ENCODE results near the gene PLEKHA7. TPM values are rescaled to one million over a fixed set of nuclear protein-coding genes. Genes with fewer than 3 reads are reported as not detected.

PLEKHA7 gene
- total and polyA plus RNA-seq, 2 experiments from 2014 or later: 0.43 TPM; not detected in 1

DNA sequence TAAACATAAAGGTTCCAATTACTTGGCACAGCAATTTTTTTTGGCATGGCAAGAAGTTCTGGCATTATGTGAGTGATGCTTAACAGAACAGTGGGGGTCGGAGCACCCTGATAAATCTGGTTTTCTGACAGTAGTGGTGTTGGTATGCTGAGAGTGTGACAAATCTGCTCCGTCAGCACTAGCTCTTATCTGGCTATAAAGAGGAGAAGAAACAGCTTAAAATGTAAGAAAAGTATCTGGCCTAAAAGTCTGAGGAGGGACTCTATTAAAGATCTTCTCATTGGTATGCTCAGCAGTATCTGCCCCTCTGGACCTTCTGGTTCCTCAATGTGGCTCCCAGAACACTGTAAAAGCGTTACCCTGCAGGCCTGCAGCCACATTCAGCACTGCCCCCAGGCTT, 137.4 kb downstream of the PLEKHA7 start:
- Histone ChIP-seq H3K4me2 (ENCODE audit: unreplicated experiment) (no peak overlapping the region), H3K27ac (no peak overlapping the region)
- in situ Hi-C loops (cut with MboI): no loop called here

DNA sequence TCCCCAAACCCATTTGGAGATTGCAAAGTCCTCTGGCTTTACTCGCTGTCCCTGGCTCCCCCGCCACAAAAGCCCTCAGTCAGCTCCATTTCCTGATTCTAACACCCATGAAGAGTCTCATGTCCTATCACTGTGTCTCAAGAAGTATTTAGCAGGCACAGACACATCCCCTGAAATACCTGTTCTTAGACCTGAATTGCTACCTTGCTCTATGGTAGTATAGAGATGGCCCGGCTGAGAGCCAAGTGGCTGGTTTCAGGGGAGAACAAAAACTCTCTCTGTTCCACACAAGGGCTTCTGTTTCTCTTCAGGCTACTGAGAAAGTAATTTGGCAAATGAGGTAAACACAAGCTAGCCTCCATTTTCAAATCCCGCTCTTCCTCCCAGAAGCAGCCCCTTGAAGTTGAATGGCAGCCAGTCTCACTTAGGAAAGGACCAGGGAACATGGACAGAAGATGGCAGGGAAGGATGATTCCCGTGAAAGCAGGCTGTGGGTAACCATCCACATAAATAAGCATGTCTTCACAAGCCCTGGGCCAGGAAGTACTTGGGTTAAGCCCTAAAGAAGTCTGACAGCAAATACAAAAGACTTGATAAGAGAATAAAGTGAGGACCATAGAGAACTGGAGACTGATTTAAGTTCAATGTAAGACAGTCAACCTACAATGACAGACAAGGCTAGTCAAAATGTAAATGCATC, 138.0 kb downstream of the PLEKHA7 start:
- DNase-seq: no peak
- H4K20me1 ChIP-seq (ENCODE audit: insufficient read depth): no peaks in the 10 kb centered on the region
- H3F3A ChIP-seq (ENCODE audit: insufficient read depth): no peaks in the 10 kb centered on the region
- in situ Hi-C loops (cut with MboI): no loop called here
- no peak overlapping the region for H3K4me2 ChIP-seq (ENCODE audit: unreplicated experiment)
- no peak overlapping the region for H3K4me3 ChIP-seq
- no peaks in the 10 kb centered on the region for H3K4me1 ChIP-seq (ENCODE audit: insufficient read depth)
- no peak for TF ChIP-seq EZH2phosphoT487 (IDR thresholded peaks at IDR 0.05; ENCODE audit: insufficient read depth, low read depth)
- TF ChIP-seq EZH2 (IDR thresholded peaks at IDR 0.05; ENCODE audit: insufficient read depth, poor library complexity, severe bottlenecking): no peak
- H3K27me3 ChIP-seq (replicated peaks; ENCODE audit: insufficient read depth): peaks cover 45% of the 10 kb centered on the region
- H3K9me2 ChIP-seq (ENCODE audit: insufficient read depth): no peaks in the 10 kb centered on the region
- WGBS, 2 experiments (ENCODE audit: low coverage in 1 of 2, low lambda C conversion rate in 2 of 2, missing lambda C conversion rate in 2 of 2): 59 to 69% methylated on average over 5 of the region's 5 CpGs
- no peaks in the 10 kb centered on the region for H3K9me3 ChIP-seq (ENCODE audit: low read depth)
- H3K27ac ChIP-seq: no peak overlapping the region
- H3K79me2 ChIP-seq (ENCODE audit: insufficient read depth): no peaks in the 10 kb centered on the region
- no peak overlapping the region for H2AFZ ChIP-seq
- no peak overlapping the region for H3K9ac ChIP-seq
- no peaks in the 10 kb centered on the region for H3K36me3 ChIP-seq (ENCODE audit: low read depth)

More for the DNA sequence above, 137.4 kb downstream of the PLEKHA7 start:
- 31 to 39% methylated on average over 3 of the region's 3 CpGs for WGBS, 2 experiments (ENCODE audit: low coverage in 1 of 2, low lambda C conversion rate in 2 of 2, missing lambda C conversion rate in 2 of 2)
- Histone ChIP-seq H3K4me3 (no peak overlapping the region), H3K79me2 (ENCODE audit: insufficient read depth) (no peaks in the 10 kb centered on the region), H3F3A (ENCODE audit: insufficient read depth) (no peaks in the 10 kb centered on the region), H3K27me3 (replicated peaks; ENCODE audit: insufficient read depth) (peaks cover 52% of the 10 kb centered on the region), H3K9me3 (ENCODE audit: low read depth) (no peaks in the 10 kb centered on the region), H3K9ac (no peak overlapping the region), H4K20me1 (ENCODE audit: insufficient read depth) (no peaks in the 10 kb centered on the region), H3K9me2 (ENCODE audit: insufficient read depth) (no peaks in the 10 kb centered on the region), H2AFZ (no peak overlapping the region), H3K36me3 (ENCODE audit: low read depth) (no peaks in the 10 kb centered on the region), H3K4me1 (ENCODE audit: insufficient read depth) (no peaks in the 10 kb centered on the region)
- no peak for TF ChIP-seq EZH2phosphoT487 (IDR thresholded peaks at IDR 0.05; ENCODE audit: insufficient read depth, low read depth)
- TF ChIP-seq EZH2 (IDR thresholded peaks at IDR 0.05; ENCODE audit: insufficient read depth, poor library complexity, severe bottlenecking): no peak
- DNase-seq: no peak

DNA sequence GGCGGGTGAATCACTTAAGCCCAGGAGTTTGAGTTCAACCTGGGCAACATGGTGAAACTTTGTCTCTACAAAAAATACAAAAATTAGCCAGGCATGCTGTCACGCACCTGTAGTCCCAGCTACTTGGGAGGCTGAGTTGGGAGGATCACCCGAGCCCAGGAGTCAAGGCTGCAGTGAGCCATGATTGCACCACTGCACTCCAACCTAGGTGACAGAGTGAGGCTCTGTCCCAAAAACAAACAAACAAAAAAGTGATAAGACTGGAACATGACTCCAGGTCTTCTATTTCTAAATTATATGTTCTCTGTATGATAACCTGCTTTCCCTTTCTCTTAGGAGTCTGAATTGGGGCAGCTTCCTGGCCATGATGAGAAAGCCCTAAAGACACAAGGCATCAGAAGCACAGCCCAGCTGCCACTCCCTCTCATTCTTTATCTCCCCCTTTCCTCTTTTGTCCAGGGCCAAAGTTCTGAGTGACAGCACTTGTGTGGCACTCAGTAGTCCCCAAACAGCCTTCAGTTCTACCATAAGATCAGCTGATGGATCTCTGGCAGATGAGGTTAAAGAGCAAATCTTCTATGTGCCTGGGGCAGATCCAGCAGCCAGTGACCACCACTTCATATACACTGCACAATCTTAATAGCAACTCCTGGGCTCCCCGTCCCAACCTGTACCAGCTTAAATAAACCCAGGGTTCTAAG, 139.8 kb downstream of the PLEKHA7 start:
- peaks cover 40% of the 10 kb centered on the region for H3K27me3 ChIP-seq (replicated peaks; ENCODE audit: insufficient read depth)
- no peaks in the 10 kb centered on the region for H4K20me1 ChIP-seq (ENCODE audit: insufficient read depth)
- H3K4me1 ChIP-seq (ENCODE audit: insufficient read depth): no peaks in the 10 kb centered on the region
- no peak overlapping the region for H3K4me3 ChIP-seq
- no peaks in the 10 kb centered on the region for H3K36me3 ChIP-seq (ENCODE audit: low read depth)
- no peak overlapping the region for H3K9ac ChIP-seq
- no peak for TF ChIP-seq EZH2 (IDR thresholded peaks at IDR 0.05; ENCODE audit: insufficient read depth, poor library complexity, severe bottlenecking)
- no peak for TF ChIP-seq EZH2phosphoT487 (IDR thresholded peaks at IDR 0.05; ENCODE audit: insufficient read depth, low read depth)
- H3K9me2 ChIP-seq (ENCODE audit: insufficient read depth): no peaks in the 10 kb centered on the region
- no peak overlapping the region for H2AFZ ChIP-seq
- no peak overlapping the region for H3K27ac ChIP-seq
- in situ Hi-C loops (cut with MboI): no loop called here
- H3K9me3 ChIP-seq (ENCODE audit: low read depth): no peaks in the 10 kb centered on the region
- no peak overlapping the region for H3K4me2 ChIP-seq (ENCODE audit: unreplicated experiment)
- no peaks in the 10 kb centered on the region for H3F3A ChIP-seq (ENCODE audit: insufficient read depth)
- no peaks in the 10 kb centered on the region for H3K79me2 ChIP-seq (ENCODE audit: insufficient read depth)
- 54 to 68% methylated on average over 4 of the region's 4 CpGs for WGBS, 2 experiments (ENCODE audit: low coverage in 1 of 2, low lambda C conversion rate in 2 of 2, missing lambda C conversion rate in 2 of 2)
- no peak for DNase-seq

DNA sequence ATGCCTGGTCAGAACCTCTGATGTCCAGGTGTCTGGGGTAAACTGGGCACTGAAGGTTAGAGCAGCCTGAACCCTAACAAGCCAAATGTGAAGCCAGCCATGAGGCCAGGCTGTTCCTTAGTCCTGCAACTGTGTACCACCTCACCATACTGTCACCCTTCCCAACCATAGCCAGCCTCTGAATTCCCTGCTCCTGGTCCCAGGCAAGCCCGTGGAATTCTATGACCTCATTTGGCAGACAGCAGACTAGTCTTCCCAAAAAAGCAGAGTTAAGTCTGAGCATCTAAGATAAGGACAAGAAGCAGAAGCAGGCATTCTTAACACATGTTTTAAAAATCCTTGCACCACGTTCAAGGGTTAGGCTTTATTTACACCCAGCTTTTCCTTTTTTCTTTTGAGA, 140.9 kb downstream of the PLEKHA7 start:
- no peak overlapping the region for H3K9ac ChIP-seq
- H3K36me3 ChIP-seq (ENCODE audit: low read depth): no peaks in the 10 kb centered on the region
- H3K79me2 ChIP-seq (ENCODE audit: insufficient read depth): no peaks in the 10 kb centered on the region
- H3K4me1 ChIP-seq (ENCODE audit: insufficient read depth): no peaks in the 10 kb centered on the region
- no peaks in the 10 kb centered on the region for H3K9me2 ChIP-seq (ENCODE audit: insufficient read depth)
- WGBS, 2 experiments (ENCODE audit: low coverage in 1 of 2, low lambda C conversion rate in 2 of 2, missing lambda C conversion rate in 2 of 2): 13 to 20% methylated on average over 2 of the region's 2 CpGs
- no peak overlapping the region for H3K4me2 ChIP-seq (ENCODE audit: unreplicated experiment)
- no peak for TF ChIP-seq EZH2phosphoT487 (IDR thresholded peaks at IDR 0.05; ENCODE audit: insufficient read depth, low read depth)
- no peak for TF ChIP-seq EZH2 (IDR thresholded peaks at IDR 0.05; ENCODE audit: insufficient read depth, poor library complexity, severe bottlenecking)
- no peak for DNase-seq
- no peak overlapping the region for H3K4me3 ChIP-seq
- in situ Hi-C loops (cut with MboI): no loop called here
- H3K9me3 ChIP-seq (ENCODE audit: low read depth): no peaks in the 10 kb centered on the region
- H3K27ac ChIP-seq: no peak overlapping the region
- no peaks in the 10 kb centered on the region for H3F3A ChIP-seq (ENCODE audit: insufficient read depth)
- H4K20me1 ChIP-seq (ENCODE audit: insufficient read depth): no peaks in the 10 kb centered on the region
- peaks cover 33% of the 10 kb centered on the region for H3K27me3 ChIP-seq (replicated peaks; ENCODE audit: insufficient read depth)
- H2AFZ ChIP-seq: no peak overlapping the region
